Measurements from ENCODE around the gene NPM3.

Gene NPM3

GRCh38 chr10:101773923-101774588 is 9.2 kb downstream of the NPM3 start:
- DNase-seq = no peak

- no peak for DNase-seq
These were observed 10.1 kb downstream of the NPM3 start for GRCh38 chr10:101772895-101773761.

- DNase-seq = no peak
These were observed 11.0 kb downstream of the NPM3 start for GRCh38 chr10:101772017-101772894.

GRCh38 chr10:101771380-101771779 is 11.9 kb downstream of the NPM3 start:
- no peak for DNase-seq

GRCh38 chr10:101770331-101771215 is 12.7 kb downstream of the NPM3 start:
- no peak for DNase-seq

GRCh38 chr10:101769541-101770180 is 13.6 kb downstream of the NPM3 start:
- DNase-seq = no peak

- DNase-seq = no peak
These were observed 14.5 kb downstream of the NPM3 start for GRCh38 chr10:101768791-101769170.

- DNase-seq = no peak
These were observed 15.1 kb downstream of the NPM3 start for GRCh38 chr10:101767966-101768790.

- DNase-seq = no peak
These were observed 15.7 kb downstream of the NPM3 start for GRCh38 chr10:101767600-101767945.

GRCh38 chr10:101766753-101767599 is 16.3 kb downstream of the NPM3 start:
- no peak for DNase-seq

- no peak for DNase-seq
These were observed 16.9 kb downstream of the NPM3 start for GRCh38 chr10:101766306-101766705.

GRCh38 chr10:101763141-101763846 is 20.0 kb downstream of the NPM3 start:
- DNase-seq = no peak

GRCh38 chr10:101762736-101763135 is 20.5 kb downstream of the NPM3 start:
- no peak for DNase-seq

- no peak for DNase-seq
These were observed 22.0 kb downstream of the NPM3 start for GRCh38 chr10:101761226-101761625.

GRCh38 chr10:101760510-101760909 is 22.7 kb downstream of the NPM3 start:
- DNase-seq = no peak

- no peak for DNase-seq
These were observed 23.7 kb downstream of the NPM3 start for GRCh38 chr10:101759309-101760247.

- DNase-seq = no peak
These were observed 24.4 kb downstream of the NPM3 start for GRCh38 chr10:101758858-101759257.

GRCh38 chr10:101752241-101752640 is 31.0 kb downstream of the NPM3 start:
- no peak for DNase-seq
